Neural progenitor cell (in vitro differentiated cells): ENCODE results near the gene TBCEL. TPM values are rescaled to one million over a fixed set of nuclear protein-coding genes. Genes with fewer than 3 reads are reported as not detected.

ENCODE experiments used
- DNase-seq: peaks from one replicate; pipeline ENCODE4 v3.0.0-alpha.2; 2016; ENCODE audit warnings: low spot score
- H2AFZ ChIP-seq: fragments of 200-600 bp; sonication (generic); replicated peaks from 2 replicates; pipeline ENCODE4 v1.6.1; 2016; ENCODE audit warnings: antibody characterized with exemption
- H3F3A ChIP-seq: fragments of 200-600 bp; sonication (generic); 2 replicates; pipeline ENCODE4 v1.6.1; 2016; ENCODE audit warnings: antibody characterized with exemption, low read depth
- H3K27ac ChIP-seq: fragments of 200-600 bp; sonication (generic); 2 replicates; pipeline ENCODE4 v1.5.1; 2016; ENCODE audit warnings: mild to moderate bottlenecking
- H3K27me3 ChIP-seq: fragments of 200-600 bp; sonication (generic); 2 replicates; pipeline ENCODE4 v1.6.1; 2016; ENCODE audit warnings: mild to moderate bottlenecking, moderate library complexity
- H3K36me3 ChIP-seq: fragments of 200-600 bp; sonication (generic); 2 replicates; pipeline ENCODE4 v1.5.1; 2016
- H3K4me1 ChIP-seq: fragments of 200-600 bp; sonication (generic); 2 replicates; pipeline ENCODE4 v1.6.1; 2016; ENCODE audit warnings: mixed run types
- H3K4me2 ChIP-seq: fragments of 200-600 bp; sonication (generic); 2 replicates; pipeline ENCODE4 v1.6.1; 2016
- H3K4me3 ChIP-seq: fragments of 200-600 bp; sonication (generic); 2 replicates; pipeline ENCODE4 v1.5.1; 2016
- H3K79me2 ChIP-seq: fragments of 200-600 bp; sonication (generic); 2 replicates; pipeline ENCODE4 v1.6.1; 2016; ENCODE audit warnings: low read depth
- H3K9ac ChIP-seq: fragments of 200-600 bp; sonication (generic); 2 replicates; pipeline ENCODE4 v1.6.1; 2016
- H3K9me3 ChIP-seq: fragments of 200-600 bp; sonication (generic); 2 replicates; pipeline ENCODE4 v1.5.1; 2016; ENCODE audit warnings: low read depth
- H4K20me1 ChIP-seq: fragments of 200-600 bp; sonication (generic); 2 replicates; pipeline ENCODE4 v1.6.1; 2016; ENCODE audit warnings: low read depth
- H3K27ac Mint-ChIP-seq: 3 replicates; pipeline ENCODE4 v1.8.0; 2021; ENCODE audit warnings: mixed read lengths
- H3K27me3 Mint-ChIP-seq: 2 replicates; pipeline ENCODE4 v1.8.0; 2022; ENCODE audit warnings: low read depth, mild to moderate bottlenecking, inconsistent platforms, moderate library complexity, mixed read lengths; ENCODE audit not compliant: insufficient read depth
- H3K36me3 Mint-ChIP-seq: 3 replicates; pipeline ENCODE4 v1.8.0; 2021; ENCODE audit warnings: mixed read lengths
- H3K4me1 Mint-ChIP-seq: 3 replicates; pipeline ENCODE4 v1.8.0; 2021; ENCODE audit warnings: mixed read lengths
- H3K4me3 Mint-ChIP-seq: 3 replicates; pipeline ENCODE4 v1.8.0; 2021; ENCODE audit warnings: mild to moderate bottlenecking, moderate library complexity, mixed read lengths
- H3K9me3 Mint-ChIP-seq: 3 replicates; pipeline ENCODE4 v1.8.0; 2020; ENCODE audit warnings: mixed read lengths
- EZH2 ChIP-seq: fragments of 200-600 bp; sonication (generic); IDR thresholded peaks from 2 replicates; pipeline ENCODE4 v1.6.1; 2017; ENCODE audit warnings: antibody characterized with exemption, mild to moderate bottlenecking, moderate library complexity
- EZH2phosphoT487 ChIP-seq: fragments of 200-600 bp; sonication (generic); IDR thresholded peaks from 2 replicates; pipeline ENCODE4 v1.6.1; 2017; ENCODE audit warnings: antibody characterized with exemption
- total RNA-seq: library from RNA; depleted of rRNA; stranded (reverse); fragments of >200 nt; gene quantifications from 2 replicates; pipeline ENCODE4 v1.2.3, GENCODE V29; 2015; ENCODE audit warnings: low replicate concordance
- TF ChIP-seq, protein P1 (sequence below): fragments of 200-600 bp; sonication (generic); IDR thresholded peaks from 2 replicates; pipeline ENCODE4 v1.5.1; 2017; ENCODE audit warnings: antibody characterized with exemption, mild to moderate bottlenecking

Gene TBCEL
- total RNA-seq, 1 donor from 2014 or later = 22.3 TPM

DNA sequence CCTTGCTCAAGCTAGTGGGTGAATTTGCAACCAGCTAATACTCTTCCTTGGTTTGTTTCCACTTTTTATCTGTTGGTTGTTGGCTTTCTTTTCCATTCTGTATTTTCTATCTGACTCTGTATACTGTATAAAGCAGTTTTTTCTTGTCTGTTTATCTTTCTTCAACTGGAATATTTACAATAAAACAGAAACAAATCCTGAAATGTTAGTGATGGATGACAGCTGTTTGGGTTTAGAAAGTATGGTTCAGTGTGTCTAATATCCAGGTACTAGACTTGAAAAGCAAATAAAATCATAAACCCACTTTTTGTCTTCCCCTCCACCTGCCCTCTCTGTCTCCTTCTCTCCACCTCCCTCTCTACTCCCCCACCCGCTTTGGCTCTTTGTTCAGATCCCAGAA is 35.3 kb upstream of the TBCEL start:
- TF ChIP-seq, protein P1, sequence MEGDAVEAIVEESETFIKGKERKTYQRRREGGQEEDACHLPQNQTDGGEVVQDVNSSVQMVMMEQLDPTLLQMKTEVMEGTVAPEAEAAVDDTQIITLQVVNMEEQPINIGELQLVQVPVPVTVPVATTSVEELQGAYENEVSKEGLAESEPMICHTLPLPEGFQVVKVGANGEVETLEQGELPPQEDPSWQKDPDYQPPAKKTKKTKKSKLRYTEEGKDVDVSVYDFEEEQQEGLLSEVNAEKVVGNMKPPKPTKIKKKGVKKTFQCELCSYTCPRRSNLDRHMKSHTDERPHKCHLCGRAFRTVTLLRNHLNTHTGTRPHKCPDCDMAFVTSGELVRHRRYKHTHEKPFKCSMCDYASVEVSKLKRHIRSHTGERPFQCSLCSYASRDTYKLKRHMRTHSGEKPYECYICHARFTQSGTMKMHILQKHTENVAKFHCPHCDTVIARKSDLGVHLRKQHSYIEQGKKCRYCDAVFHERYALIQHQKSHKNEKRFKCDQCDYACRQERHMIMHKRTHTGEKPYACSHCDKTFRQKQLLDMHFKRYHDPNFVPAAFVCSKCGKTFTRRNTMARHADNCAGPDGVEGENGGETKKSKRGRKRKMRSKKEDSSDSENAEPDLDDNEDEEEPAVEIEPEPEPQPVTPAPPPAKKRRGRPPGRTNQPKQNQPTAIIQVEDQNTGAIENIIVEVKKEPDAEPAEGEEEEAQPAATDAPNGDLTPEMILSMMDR = no peak
- TF ChIP-seq EZH2phosphoT487 = no peak
- no peak for TF ChIP-seq EZH2
- Histone ChIP-seq H3K36me3 (no peaks in the 10 kb centered on the region), H3K9me3 (no peaks in the 10 kb centered on the region), H4K20me1 (peaks cover 4% of the 10 kb centered on the region), H3K79me2 (no peaks in the 10 kb centered on the region), H3K27ac (no peak overlapping the region), H3K4me3 (no peak overlapping the region), H3K4me2 (no peak overlapping the region), H3K9ac (no peak overlapping the region), H3F3A (peaks cover 10% of the 10 kb centered on the region), H3K4me1 (peaks cover 12% of the 10 kb centered on the region), H2AFZ (no peak overlapping the region), H3K27me3 (peaks cover 28% of the 10 kb centered on the region)
- H3K36me3 Mint-ChIP-seq = no peaks in the 10 kb centered on the region
- H3K27me3 Mint-ChIP-seq = peaks cover 6% of the 10 kb centered on the region
- no peaks in the 10 kb centered on the region for H3K9me3 Mint-ChIP-seq
- H3K27ac Mint-ChIP-seq = no peak overlapping the region
- no peak overlapping the region for H3K4me3 Mint-ChIP-seq
- H3K4me1 Mint-ChIP-seq = peaks cover 14% of the 10 kb centered on the region
- DNase-seq = no peak

DNA sequence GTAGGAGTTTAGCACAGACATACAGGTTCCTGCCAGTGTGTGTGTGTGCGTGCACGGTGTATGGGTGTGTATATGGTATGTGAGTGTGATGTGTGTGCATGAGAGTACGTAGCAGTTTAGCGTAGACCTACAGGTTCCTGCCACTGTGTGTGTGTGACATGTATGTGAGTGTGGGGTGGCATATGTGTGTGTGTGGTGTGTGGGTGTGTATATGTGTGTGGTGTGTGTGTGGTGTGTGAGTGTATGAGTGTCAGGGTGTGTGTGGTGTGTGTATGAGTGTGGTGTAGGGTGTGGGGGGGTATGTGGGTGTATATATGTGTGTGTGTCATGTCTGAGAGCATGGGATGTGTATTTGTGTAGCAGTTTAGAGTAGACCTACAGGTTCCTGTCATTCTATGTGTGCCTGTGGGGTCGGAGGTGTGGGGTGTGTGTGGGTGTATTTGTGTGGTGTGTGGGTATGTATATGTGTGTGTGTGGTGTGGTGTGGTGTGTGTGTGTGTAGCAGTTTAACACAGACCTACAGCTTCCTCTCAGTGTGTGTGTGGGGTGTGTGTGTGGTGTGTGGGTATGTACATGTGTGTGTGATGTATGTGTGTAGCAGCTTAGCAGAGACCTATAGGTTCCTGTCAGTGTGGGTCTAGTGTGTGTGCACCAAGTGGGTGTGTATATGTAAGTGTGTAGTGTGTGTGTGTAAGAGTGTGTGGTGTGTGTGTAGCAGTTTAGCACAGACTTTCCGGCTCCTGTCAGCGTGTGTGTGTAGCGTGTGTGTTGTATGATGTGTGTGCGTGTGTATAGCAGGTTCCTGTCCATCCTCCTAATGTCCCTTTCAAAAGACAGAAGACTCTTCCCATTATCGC is 31.8 kb upstream of the TBCEL start:
- Histone ChIP-seq H3K36me3 (no peaks in the 10 kb centered on the region), H3K4me1 (no peaks in the 10 kb centered on the region), H4K20me1 (no peaks in the 10 kb centered on the region), H3K4me2 (no peak overlapping the region), H3K27ac (no peak overlapping the region), H3K79me2 (no peaks in the 10 kb centered on the region), H3K9me3 (no peaks in the 10 kb centered on the region), H3K4me3 (no peak overlapping the region), H3F3A (peaks cover under 1% of the 10 kb centered on the region), H3K27me3 (no peaks in the 10 kb centered on the region), H3K9ac (no peak overlapping the region), H2AFZ (no peak overlapping the region)
- peaks cover 3% of the 10 kb centered on the region for H3K4me1 Mint-ChIP-seq
- DNase-seq = no peak
- H3K27ac Mint-ChIP-seq = no peak overlapping the region
- no peaks in the 10 kb centered on the region for H3K9me3 Mint-ChIP-seq
- H3K4me3 Mint-ChIP-seq = no peak overlapping the region
- H3K27me3 Mint-ChIP-seq = no peaks in the 10 kb centered on the region
- no peaks in the 10 kb centered on the region for H3K36me3 Mint-ChIP-seq
- TF ChIP-seq, protein P1 = no peak
- no peak for TF ChIP-seq EZH2phosphoT487
- no peak for TF ChIP-seq EZH2

DNA sequence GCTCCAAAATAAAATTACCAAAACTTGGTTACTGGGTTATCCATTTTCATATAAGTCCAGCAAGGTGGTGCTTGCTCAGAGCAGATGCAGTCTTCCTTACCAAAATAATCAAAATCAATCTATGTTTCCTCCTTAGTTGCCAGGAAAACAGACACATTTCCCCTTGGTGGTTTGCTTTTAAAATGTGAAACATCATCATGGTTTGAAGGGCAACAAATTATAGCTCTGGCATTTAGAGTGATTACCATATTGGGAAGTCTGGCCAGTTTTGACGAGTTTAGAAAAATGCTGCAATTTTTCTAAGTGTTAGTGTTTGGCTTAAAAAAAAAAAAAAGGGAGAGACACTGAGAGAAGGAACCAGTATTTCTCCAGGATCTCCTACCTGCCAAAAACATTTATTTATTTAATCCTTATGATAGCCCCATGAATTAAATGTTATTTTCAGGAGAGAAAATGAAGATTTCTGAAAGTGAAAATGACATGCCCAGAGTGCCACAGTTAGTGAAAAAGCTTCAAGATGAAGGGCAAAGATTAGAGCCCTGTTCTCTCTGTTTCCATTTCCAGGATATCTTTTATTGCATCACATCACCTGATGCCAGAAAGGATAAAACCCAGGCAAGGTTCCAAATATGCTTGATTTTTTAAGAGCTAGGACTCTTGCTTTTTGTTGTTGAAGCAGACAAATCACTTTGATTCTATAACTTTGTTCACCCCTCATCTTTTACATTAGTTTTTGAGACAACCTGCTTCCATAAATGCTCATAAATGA is 29.6 kb upstream of the TBCEL start:
- Mint-ChIP-seq H3K9me3 (no peaks in the 10 kb centered on the region), H3K27me3 (peaks cover 2% of the 10 kb centered on the region), H3K4me1 (peaks cover 12% of the 10 kb centered on the region), H3K27ac (no peak overlapping the region), H3K4me3 (no peak overlapping the region), H3K36me3 (no peaks in the 10 kb centered on the region)
- Histone ChIP-seq H3K9me3 (no peaks in the 10 kb centered on the region), H3K27ac (no peak overlapping the region), H3K36me3 (no peaks in the 10 kb centered on the region), H3K9ac (no peak overlapping the region), H3F3A (no peaks in the 10 kb centered on the region), H3K27me3 (no peaks in the 10 kb centered on the region), H2AFZ (no peak overlapping the region), H3K4me1 (no peaks in the 10 kb centered on the region), H4K20me1 (no peaks in the 10 kb centered on the region), H3K4me3 (no peak overlapping the region), H3K79me2 (no peaks in the 10 kb centered on the region), H3K4me2 (no peak overlapping the region)
- TF ChIP-seq EZH2 (no peak), EZH2phosphoT487 (no peak)
- TF ChIP-seq, protein P1 = no peak
- no peak for DNase-seq
